Neural cell (in vitro differentiated cells): Measurements from ENCODE around the gene IGSF21.

Experiments used
- CTCF ChIP-seq: fragments of 450-650 bp; IDR thresholded peaks from 2 replicates; pipeline ENCODE4 v1.5.1; 2014; ENCODE audit warnings: antibody characterized with exemption, mild to moderate bottlenecking, moderate library complexity; ENCODE audit not compliant: poor library complexity, severe bottlenecking
- EP300 ChIP-seq: fragments of 450-650 bp; conservative IDR thresholded peaks from 2 replicates; pipeline ENCODE4 v1.6.1; 2014; ENCODE audit warnings: antibody characterized with exemption, mild to moderate bottlenecking, moderate library complexity; ENCODE audit not compliant: poor library complexity, severe bottlenecking
- EZH2 ChIP-seq: fragments of 200-600, 300-800 bp; shearing (Covaris generic), sonication (generic); IDR thresholded peaks from 2 replicates; pipeline ENCODE4 v1.6.1; 2014; ENCODE audit warnings: antibody characterized with exemption, low read length, borderline replicate concordance, mild to moderate bottlenecking; ENCODE audit not compliant: insufficient read depth, poor library complexity, severe bottlenecking
- MXI1 ChIP-seq: fragments of 450-650 bp; conservative IDR thresholded peaks from 2 replicates; pipeline ENCODE4 v1.6.1; 2014; ENCODE audit warnings: antibody characterized with exemption, mild to moderate bottlenecking; ENCODE audit not compliant: poor library complexity, severe bottlenecking
- POLR2AphosphoS5 ChIP-seq: IDR thresholded peaks from 2 replicates; pipeline ENCODE4 v1.6.1; 2012
- TAF1 ChIP-seq: IDR thresholded peaks from 2 replicates; pipeline ENCODE4 v1.6.1; 2012; ENCODE audit warnings: low read depth
- TF ChIP-seq, protein P1 (sequence below): IDR thresholded peaks from 2 replicates; pipeline ENCODE4 v1.6.1; 2012; ENCODE audit warnings: borderline replicate concordance

GRCh38 chr1:18320051-18320450 is 212.5 kb downstream of the IGSF21 start:
- TF ChIP-seq CTCF: no peak
- no peak for TF ChIP-seq TAF1
- TF ChIP-seq EZH2: no peak
- no peak for TF ChIP-seq EP300
- TF ChIP-seq, protein P1, sequence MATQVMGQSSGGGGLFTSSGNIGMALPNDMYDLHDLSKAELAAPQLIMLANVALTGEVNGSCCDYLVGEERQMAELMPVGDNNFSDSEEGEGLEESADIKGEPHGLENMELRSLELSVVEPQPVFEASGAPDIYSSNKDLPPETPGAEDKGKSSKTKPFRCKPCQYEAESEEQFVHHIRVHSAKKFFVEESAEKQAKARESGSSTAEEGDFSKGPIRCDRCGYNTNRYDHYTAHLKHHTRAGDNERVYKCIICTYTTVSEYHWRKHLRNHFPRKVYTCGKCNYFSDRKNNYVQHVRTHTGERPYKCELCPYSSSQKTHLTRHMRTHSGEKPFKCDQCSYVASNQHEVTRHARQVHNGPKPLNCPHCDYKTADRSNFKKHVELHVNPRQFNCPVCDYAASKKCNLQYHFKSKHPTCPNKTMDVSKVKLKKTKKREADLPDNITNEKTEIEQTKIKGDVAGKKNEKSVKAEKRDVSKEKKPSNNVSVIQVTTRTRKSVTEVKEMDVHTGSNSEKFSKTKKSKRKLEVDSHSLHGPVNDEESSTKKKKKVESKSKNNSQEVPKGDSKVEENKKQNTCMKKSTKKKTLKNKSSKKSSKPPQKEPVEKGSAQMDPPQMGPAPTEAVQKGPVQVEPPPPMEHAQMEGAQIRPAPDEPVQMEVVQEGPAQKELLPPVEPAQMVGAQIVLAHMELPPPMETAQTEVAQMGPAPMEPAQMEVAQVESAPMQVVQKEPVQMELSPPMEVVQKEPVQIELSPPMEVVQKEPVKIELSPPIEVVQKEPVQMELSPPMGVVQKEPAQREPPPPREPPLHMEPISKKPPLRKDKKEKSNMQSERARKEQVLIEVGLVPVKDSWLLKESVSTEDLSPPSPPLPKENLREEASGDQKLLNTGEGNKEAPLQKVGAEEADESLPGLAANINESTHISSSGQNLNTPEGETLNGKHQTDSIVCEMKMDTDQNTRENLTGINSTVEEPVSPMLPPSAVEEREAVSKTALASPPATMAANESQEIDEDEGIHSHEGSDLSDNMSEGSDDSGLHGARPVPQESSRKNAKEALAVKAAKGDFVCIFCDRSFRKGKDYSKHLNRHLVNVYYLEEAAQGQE: no peak
- no peak for TF ChIP-seq POLR2AphosphoS5
- no peak for TF ChIP-seq MXI1
